ENCODE measurements around the gene DNAH3. TPM values are rescaled to one million over a fixed set of nuclear protein-coding genes. Genes with fewer than 3 reads are reported as not detected.

DNAH3 gene
- total RNA-seq, 1 experiment from 2014 or later, result 0.57 TPM

DNA sequence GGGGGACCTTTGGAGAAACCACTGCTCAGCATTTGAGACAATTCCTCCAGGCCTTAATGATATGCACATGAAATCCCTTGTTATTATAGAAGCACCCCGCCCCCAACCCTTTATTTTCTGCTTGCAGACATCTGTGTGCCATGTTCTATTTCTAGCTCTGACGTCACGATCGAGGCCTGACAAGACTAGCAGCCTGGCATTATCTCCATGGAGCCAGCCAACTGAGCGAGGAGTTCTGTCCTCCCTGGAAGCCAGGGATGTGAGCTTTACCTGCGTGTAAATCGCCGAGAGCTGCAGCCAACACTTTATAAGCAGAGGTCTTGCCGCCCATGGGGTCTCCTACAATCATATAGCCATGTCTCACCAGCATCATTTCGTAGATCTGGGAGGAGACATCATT, 116.9 kb downstream of the DNAH3 start:
- H3K27me3 Mint-ChIP-seq (ENCODE audit: low read depth), result no peaks in the 10 kb centered on the region
- CTCF ChIA-PET, result no interaction called here
- no peak for DNase-seq (ENCODE audit: low spot score)

DNA sequence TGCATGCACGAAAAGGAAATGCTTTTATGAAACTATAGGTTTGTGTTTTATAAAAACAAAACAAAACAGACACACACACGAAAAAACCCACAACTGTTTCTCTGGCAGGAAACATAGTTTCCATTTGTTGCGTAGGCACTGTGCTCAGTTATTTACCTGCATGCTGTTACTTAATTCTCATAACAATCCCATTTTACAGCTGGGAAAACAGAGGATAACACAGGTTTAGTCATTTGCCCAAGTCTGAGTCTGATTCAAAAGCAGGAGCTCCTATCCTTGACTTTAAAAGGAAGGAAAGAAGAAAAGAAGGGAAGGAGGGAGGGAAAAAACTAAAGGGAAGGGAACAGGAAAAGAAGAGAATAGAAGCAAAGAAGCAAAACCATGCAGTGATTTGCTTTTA, 117.4 kb downstream of the DNAH3 start:
- ATAC-seq (no peak), DNase-seq (ENCODE audit: low spot score) (no peak)
- ChIA-PET CTCF (no interaction called here), POLR2A (interaction anchor here (0.5 kb wide), 1 partner anchor 81 kb away, joined by 4 read pairs; no protein-coding TSS in a partner anchor)
- H3K27ac Mint-ChIP-seq, result no peak overlapping the region
- H3K9me3 Mint-ChIP-seq, result no peaks in the 10 kb centered on the region
- no peak overlapping the region for H3K4me3 Mint-ChIP-seq
- H3K4me1 Mint-ChIP-seq, result peaks cover 5% of the 10 kb centered on the region
- no peaks in the 10 kb centered on the region for H3K36me3 Mint-ChIP-seq
- H3K27me3 Mint-ChIP-seq (ENCODE audit: low read depth), result no peaks in the 10 kb centered on the region
- TF ChIP-seq CREB1 (CRISPR knock-in tag; IDR thresholded peaks at IDR 0.05) (no peak), GTF2I (CRISPR knock-in tag; conservative IDR thresholded peaks at IDR 0.05) (no peak), OVOL2 (CRISPR knock-in tag; IDR thresholded peaks at IDR 0.05; ENCODE audit: borderline replicate concordance) (no peak), TP53 (CRISPR knock-in tag; IDR thresholded peaks at IDR 0.05) (no peak), NR3C1 (CRISPR knock-in tag; conservative IDR thresholded peaks at IDR 0.05; ENCODE audit: low read depth) (no peak), PRRX2 (CRISPR knock-in tag; IDR thresholded peaks at IDR 0.05) (no peak), TCF7 (CRISPR knock-in tag; IDR thresholded peaks at IDR 0.05; ENCODE audit: low read depth) (no peak), ZNF671 (CRISPR knock-in tag; IDR thresholded peaks at IDR 0.05) (no peak)
- TF ChIP-seq, protein P1, sequence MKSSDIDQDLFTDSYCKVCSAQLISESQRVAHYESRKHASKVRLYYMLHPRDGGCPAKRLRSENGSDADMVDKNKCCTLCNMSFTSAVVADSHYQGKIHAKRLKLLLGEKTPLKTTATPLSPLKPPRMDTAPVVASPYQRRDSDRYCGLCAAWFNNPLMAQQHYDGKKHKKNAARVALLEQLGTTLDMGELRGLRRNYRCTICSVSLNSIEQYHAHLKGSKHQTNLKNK (CRISPR knock-in tag; IDR thresholded peaks at IDR 0.05), result no peak

More for the DNA sequence above, 116.9 kb downstream of the DNAH3 start:
- no peak overlapping the region for H3K27ac Mint-ChIP-seq
- ATAC-seq, result no peak
- no peak overlapping the region for H3K4me3 Mint-ChIP-seq
- no peaks in the 10 kb centered on the region for H3K36me3 Mint-ChIP-seq
- TF ChIP-seq, protein P2, sequence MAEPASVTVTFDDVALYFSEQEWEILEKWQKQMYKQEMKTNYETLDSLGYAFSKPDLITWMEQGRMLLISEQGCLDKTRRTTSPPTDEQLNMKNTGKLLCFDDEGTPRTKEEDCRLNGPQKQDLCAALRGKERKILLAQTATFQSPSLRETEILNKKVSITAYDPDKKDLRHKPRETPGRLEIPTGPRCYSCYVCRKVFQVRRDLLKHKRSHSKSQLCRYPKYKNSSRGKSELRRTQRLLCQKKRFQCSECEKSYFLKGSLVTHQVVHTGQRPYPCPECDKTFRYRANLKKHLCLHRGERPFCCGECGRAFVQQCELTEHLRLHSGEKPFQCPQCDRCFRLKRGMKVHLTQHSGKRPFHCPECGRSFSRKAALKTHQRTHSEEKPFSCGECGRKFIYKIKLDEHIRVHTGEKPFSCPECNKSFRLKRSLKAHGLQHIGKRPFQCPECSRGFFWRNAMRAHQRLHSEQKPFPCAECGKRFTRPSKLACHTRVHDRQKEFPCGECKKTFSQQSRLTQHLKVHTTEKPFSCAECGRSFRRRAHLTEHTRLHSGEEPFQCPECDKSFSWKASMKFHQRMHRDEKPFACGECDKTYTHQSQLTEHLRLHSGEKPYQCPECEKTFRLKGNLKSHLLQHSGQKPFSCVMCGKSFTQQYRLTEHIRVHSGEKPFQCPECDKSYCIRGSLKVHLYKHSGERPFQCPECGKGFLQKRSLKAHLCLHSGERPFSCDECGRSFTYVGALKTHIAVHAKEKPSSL (CRISPR knock-in tag; conservative IDR thresholded peaks at IDR 0.05), result no peak
- TF ChIP-seq ZNF138 (CRISPR knock-in tag; conservative IDR thresholded peaks at IDR 0.05), result no peak
- TF ChIP-seq SMAD4 (CRISPR knock-in tag; IDR thresholded peaks at IDR 0.05), result no peak
- TF ChIP-seq MYBL2 (CRISPR knock-in tag; IDR thresholded peaks at IDR 0.05), result no peak
- TF ChIP-seq, protein P3, sequence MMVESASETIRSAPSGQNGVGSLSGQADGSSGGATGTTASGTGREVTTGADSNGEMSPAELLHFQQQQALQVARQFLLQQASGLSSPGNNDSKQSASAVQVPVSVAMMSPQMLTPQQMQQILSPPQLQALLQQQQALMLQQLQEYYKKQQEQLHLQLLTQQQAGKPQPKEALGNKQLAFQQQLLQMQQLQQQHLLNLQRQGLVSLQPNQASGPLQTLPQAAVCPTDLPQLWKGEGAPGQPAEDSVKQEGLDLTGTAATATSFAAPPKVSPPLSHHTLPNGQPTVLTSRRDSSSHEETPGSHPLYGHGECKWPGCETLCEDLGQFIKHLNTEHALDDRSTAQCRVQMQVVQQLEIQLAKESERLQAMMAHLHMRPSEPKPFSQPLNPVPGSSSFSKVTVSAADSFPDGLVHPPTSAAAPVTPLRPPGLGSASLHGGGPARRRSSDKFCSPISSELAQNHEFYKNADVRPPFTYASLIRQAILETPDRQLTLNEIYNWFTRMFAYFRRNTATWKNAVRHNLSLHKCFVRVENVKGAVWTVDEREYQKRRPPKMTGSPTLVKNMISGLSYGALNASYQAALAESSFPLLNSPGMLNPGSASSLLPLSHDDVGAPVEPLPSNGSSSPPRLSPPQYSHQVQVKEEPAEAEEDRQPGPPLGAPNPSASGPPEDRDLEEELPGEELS (CRISPR knock-in tag; IDR thresholded peaks at IDR 0.05), result no peak
- TF ChIP-seq ZNF317 (CRISPR knock-in tag; IDR thresholded peaks at IDR 0.05; ENCODE audit: borderline replicate concordance, low read depth), result no peak
- no peak for TF ChIP-seq ZNF423 (CRISPR knock-in tag; IDR thresholded peaks at IDR 0.05)
- TF ChIP-seq, protein P1 (CRISPR knock-in tag; IDR thresholded peaks at IDR 0.05), result no peak
- no peak for TF ChIP-seq CBFB (CRISPR knock-in tag; IDR thresholded peaks at IDR 0.05; ENCODE audit: low read depth)
- TF ChIP-seq, protein P4, sequence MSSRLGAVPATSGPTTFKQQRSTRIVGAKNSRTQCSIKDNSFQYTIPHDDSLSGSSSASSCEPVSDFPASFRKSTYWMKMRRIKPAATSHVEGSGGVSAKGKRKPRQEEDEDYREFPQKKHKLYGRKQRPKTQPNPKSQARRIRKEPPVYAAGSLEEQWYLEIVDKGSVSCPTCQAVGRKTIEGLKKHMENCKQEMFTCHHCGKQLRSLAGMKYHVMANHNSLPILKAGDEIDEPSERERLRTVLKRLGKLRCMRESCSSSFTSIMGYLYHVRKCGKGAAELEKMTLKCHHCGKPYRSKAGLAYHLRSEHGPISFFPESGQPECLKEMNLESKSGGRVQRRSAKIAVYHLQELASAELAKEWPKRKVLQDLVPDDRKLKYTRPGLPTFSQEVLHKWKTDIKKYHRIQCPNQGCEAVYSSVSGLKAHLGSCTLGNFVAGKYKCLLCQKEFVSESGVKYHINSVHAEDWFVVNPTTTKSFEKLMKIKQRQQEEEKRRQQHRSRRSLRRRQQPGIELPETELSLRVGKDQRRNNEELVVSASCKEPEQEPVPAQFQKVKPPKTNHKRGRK (CRISPR knock-in tag; IDR thresholded peaks at IDR 0.05; ENCODE audit: borderline replicate concordance), result no peak
- TF ChIP-seq, protein P5, sequence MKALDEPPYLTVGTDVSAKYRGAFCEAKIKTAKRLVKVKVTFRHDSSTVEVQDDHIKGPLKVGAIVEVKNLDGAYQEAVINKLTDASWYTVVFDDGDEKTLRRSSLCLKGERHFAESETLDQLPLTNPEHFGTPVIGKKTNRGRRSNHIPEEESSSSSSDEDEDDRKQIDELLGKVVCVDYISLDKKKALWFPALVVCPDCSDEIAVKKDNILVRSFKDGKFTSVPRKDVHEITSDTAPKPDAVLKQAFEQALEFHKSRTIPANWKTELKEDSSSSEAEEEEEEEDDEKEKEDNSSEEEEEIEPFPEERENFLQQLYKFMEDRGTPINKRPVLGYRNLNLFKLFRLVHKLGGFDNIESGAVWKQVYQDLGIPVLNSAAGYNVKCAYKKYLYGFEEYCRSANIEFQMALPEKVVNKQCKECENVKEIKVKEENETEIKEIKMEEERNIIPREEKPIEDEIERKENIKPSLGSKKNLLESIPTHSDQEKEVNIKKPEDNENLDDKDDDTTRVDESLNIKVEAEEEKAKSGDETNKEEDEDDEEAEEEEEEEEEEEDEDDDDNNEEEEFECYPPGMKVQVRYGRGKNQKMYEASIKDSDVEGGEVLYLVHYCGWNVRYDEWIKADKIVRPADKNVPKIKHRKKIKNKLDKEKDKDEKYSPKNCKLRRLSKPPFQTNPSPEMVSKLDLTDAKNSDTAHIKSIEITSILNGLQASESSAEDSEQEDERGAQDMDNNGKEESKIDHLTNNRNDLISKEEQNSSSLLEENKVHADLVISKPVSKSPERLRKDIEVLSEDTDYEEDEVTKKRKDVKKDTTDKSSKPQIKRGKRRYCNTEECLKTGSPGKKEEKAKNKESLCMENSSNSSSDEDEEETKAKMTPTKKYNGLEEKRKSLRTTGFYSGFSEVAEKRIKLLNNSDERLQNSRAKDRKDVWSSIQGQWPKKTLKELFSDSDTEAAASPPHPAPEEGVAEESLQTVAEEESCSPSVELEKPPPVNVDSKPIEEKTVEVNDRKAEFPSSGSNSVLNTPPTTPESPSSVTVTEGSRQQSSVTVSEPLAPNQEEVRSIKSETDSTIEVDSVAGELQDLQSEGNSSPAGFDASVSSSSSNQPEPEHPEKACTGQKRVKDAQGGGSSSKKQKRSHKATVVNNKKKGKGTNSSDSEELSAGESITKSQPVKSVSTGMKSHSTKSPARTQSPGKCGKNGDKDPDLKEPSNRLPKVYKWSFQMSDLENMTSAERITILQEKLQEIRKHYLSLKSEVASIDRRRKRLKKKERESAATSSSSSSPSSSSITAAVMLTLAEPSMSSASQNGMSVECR (CRISPR knock-in tag; IDR thresholded peaks at IDR 0.05; ENCODE audit: borderline replicate concordance), result no peak
- TF ChIP-seq ZNF396 (CRISPR knock-in tag; IDR thresholded peaks at IDR 0.05; ENCODE audit: borderline replicate concordance), result no peak
- TF ChIP-seq CREB1 (CRISPR knock-in tag; IDR thresholded peaks at IDR 0.05), result no peak
- POLR2A ChIA-PET, result interaction anchor here (0.5 kb wide), 1 partner anchor 82 kb away, joined by 4 read pairs; no protein-coding TSS in a partner anchor
- peaks cover 5% of the 10 kb centered on the region for H3K4me1 Mint-ChIP-seq
- no peaks in the 10 kb centered on the region for H3K9me3 Mint-ChIP-seq
